Ascending aorta (tissue), 2 donors: Measurements from ENCODE around the gene FOXL1. TPM values are rescaled to one million over a fixed set of nuclear protein-coding genes. Genes with fewer than 3 reads are reported as not detected.
A peak's percentile ranks its signal among the peaks of the same experiment; 100 is the strongest.

Source experiments
- DNase-seq, 2 donors: peaks; one replicate each; pipeline ENCODE4 v3.0.0-alpha.2; 2019; ENCODE audit warnings: low spot score in 2 of 2
- H3K27ac ChIP-seq, 2 donors: fragments of 200-600 bp; sonication (generic); one replicate each; pipeline ENCODE4 v1.5.1; 2016 to 2017; ENCODE audit warnings: mild to moderate bottlenecking in 1 of 2
- H3K27me3 ChIP-seq: fragments of 200-600 bp; sonication (generic); one replicate; pipeline ENCODE4 v1.5.1; 2017
- H3K36me3 ChIP-seq, 2 donors: fragments of 200-600 bp; sonication (generic); one replicate each; pipeline ENCODE4 v1.5.1; 2016
- H3K4me1 ChIP-seq, 2 donors: fragments of 200-600 bp; sonication (generic); one replicate each; pipeline ENCODE4 v1.5.1; 2016 to 2017; ENCODE audit warnings: mild to moderate bottlenecking in 1 of 2
- H3K4me3 ChIP-seq, 2 donors: fragments of 200-600 bp; sonication (generic); one replicate each; pipeline ENCODE4 v1.5.1; 2016 to 2017; ENCODE audit warnings: mild to moderate bottlenecking in 1 of 2
- H3K9me3 ChIP-seq, 2 donors: fragments of 200-600 bp; sonication (generic); one replicate each; pipeline ENCODE4 v1.5.1; 2016
- intact Hi-C: fragments of 100-400 bp; cut with DNase I; formaldehyde crosslinking; loops from one replicate; pipeline ENCODE4 v1.15.1; 2023
- total RNA-seq: library from RNA; depleted of rRNA; stranded (reverse); fragments of >200 nt; gene quantifications from one replicate; pipeline ENCODE4 v1.1.0, GENCODE V29; 2016
- TF ChIP-seq, protein P1 (sequence below), 3 experiments: fragments of 200-600 bp in 2 of 3; fragments of 450-650 bp in 1 of 3; sonication (generic) in 2 of 3; IDR thresholded peaks; one replicate each; pipeline ENCODE4 v1.5.1; 2016 to 2019; ENCODE audit warnings: antibody characterized with exemption in 3 of 3, mild to moderate bottlenecking in 1 of 3, moderate library complexity in 1 of 3

The FOXL1 gene
- total RNA-seq, 1 donor from 2014 or later: 35.7 TPM

- peak in 1 of 2 donors; percentile 80 for DNase-seq
- no peaks in the 10 kb centered on the region for H3K36me3 ChIP-seq
- H3K27me3 ChIP-seq: no peaks in the 10 kb centered on the region
- no peaks in the 10 kb centered on the region for H3K9me3 ChIP-seq
- H3K4me1 ChIP-seq: peaks cover 15 to 45% of the 10 kb centered on the region in 2 donors
- peak overlapping the region; percentile 92 to 94 for H3K27ac ChIP-seq
- no peak overlapping the region for H3K4me3 ChIP-seq
- intact Hi-C loops: loop anchor here (2.0 kb wide), 1 partner anchor 24 kb away; no protein-coding TSS in a partner anchor
- TF ChIP-seq, protein P1, sequence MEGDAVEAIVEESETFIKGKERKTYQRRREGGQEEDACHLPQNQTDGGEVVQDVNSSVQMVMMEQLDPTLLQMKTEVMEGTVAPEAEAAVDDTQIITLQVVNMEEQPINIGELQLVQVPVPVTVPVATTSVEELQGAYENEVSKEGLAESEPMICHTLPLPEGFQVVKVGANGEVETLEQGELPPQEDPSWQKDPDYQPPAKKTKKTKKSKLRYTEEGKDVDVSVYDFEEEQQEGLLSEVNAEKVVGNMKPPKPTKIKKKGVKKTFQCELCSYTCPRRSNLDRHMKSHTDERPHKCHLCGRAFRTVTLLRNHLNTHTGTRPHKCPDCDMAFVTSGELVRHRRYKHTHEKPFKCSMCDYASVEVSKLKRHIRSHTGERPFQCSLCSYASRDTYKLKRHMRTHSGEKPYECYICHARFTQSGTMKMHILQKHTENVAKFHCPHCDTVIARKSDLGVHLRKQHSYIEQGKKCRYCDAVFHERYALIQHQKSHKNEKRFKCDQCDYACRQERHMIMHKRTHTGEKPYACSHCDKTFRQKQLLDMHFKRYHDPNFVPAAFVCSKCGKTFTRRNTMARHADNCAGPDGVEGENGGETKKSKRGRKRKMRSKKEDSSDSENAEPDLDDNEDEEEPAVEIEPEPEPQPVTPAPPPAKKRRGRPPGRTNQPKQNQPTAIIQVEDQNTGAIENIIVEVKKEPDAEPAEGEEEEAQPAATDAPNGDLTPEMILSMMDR (IDR thresholded peaks at IDR 0.05): peak in 2 of 3 experiments; percentile 27 to 43
Measured at GRCh38 chr16:86608301-86608747, 30.0 kb downstream of the FOXL1 start.

GRCh38 chr16:86609115-86609514 lies 30.8 kb downstream of the FOXL1 start:
- intact Hi-C loops: loop anchor here (2.0 kb wide), 1 partner anchor 24 kb away; no protein-coding TSS in a partner anchor
- H3K36me3 ChIP-seq: no peaks in the 10 kb centered on the region
- DNase-seq: no peak
- H3K27ac ChIP-seq: peak overlapping the region; percentile 92 to 94
- no peaks in the 10 kb centered on the region for H3K9me3 ChIP-seq
- H3K27me3 ChIP-seq: no peaks in the 10 kb centered on the region
- peaks cover 15 to 48% of the 10 kb centered on the region in 2 donors for H3K4me1 ChIP-seq
- H3K4me3 ChIP-seq: peak overlapping the region in 1 of 2 donors; percentile 2
- TF ChIP-seq, protein P1 (IDR thresholded peaks at IDR 0.05): no peak

- TF ChIP-seq, protein P1 (IDR thresholded peaks at IDR 0.05): no peak
- no peak for DNase-seq
- Histone ChIP-seq H3K4me1 (peaks cover 15 to 46% of the 10 kb centered on the region in 2 donors), H3K4me3 (peak overlapping the region in 1 of 2 donors; percentile 2), H3K27ac (peak overlapping the region; percentile 92 to 94), H3K9me3 (no peaks in the 10 kb centered on the region), H3K27me3 (no peaks in the 10 kb centered on the region), H3K36me3 (no peaks in the 10 kb centered on the region)
- intact Hi-C loops: loop anchor here (2.0 kb wide), 2 partner anchors 25 to 55 kb away; no protein-coding TSS in a partner anchor
Measured at GRCh38 chr16:86609661-86610060, 31.3 kb downstream of the FOXL1 start.

GRCh38 chr16:86610779-86611524 lies 32.6 kb downstream of the FOXL1 start:
- H3K4me3 ChIP-seq: peak overlapping the region; percentile 0 to 12
- TF ChIP-seq, protein P1 (IDR thresholded peaks at IDR 0.05): no peak
- intact Hi-C loops: loop anchor here (2.0 kb wide), 1 partner anchor 54 kb away; no protein-coding TSS in a partner anchor
- H3K27ac ChIP-seq: peak overlapping the region; percentile 92 to 94
- peaks cover 15 to 42% of the 10 kb centered on the region in 2 donors for H3K4me1 ChIP-seq
- no peak for DNase-seq
- H3K36me3 ChIP-seq: no peaks in the 10 kb centered on the region
- H3K27me3 ChIP-seq: no peaks in the 10 kb centered on the region
- H3K9me3 ChIP-seq: no peaks in the 10 kb centered on the region

DNA sequence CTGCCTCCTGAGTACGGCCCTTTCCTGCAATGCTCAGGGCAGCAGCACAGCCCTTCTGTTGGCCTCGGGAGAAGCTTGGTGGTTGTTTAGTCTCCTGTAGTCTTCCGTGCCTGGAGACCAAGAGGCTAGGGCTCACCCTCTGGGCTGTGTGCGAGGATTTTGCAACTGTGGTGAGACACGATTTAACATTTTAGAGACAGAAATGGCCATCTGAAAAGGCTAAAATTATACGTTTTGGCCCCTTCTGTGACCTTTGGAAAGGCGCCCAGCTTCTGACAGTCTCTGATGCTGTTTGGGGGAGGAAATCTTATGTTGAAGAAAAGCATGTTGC lies 33.1 kb downstream of the FOXL1 start:
- H3K4me1 ChIP-seq: peaks cover 15 to 42% of the 10 kb centered on the region in 2 donors
- intact Hi-C loops: loop anchor here (2.0 kb wide), 1 partner anchor 53 kb away; no protein-coding TSS in a partner anchor
- TF ChIP-seq, protein P1 (IDR thresholded peaks at IDR 0.05): no peak
- H3K9me3 ChIP-seq: no peaks in the 10 kb centered on the region
- H3K27ac ChIP-seq: peak overlapping the region; percentile 92 to 94
- DNase-seq: peak in 1 of 2 donors; percentile 79
- H3K36me3 ChIP-seq: no peaks in the 10 kb centered on the region
- H3K27me3 ChIP-seq: no peaks in the 10 kb centered on the region
- H3K4me3 ChIP-seq: peak overlapping the region; percentile 0 to 12
